ENCODE data around the gene PLCXD1.

PLCXD1 gene

GRCh38 chrX:307261-308111 lies 26.3 kb downstream of the PLCXD1 start:
- TF ChIP-seq CTCF (conservative IDR thresholded peaks at IDR 0.05; ENCODE audit: low read depth, low read length), result no peak
- no peak overlapping the region for H3K4me3 ChIP-seq (ENCODE audit: low read length)
- DNase-seq (ENCODE audit: low read depth), result no peak

GRCh38 chrX:308821-309520 lies 27.8 kb downstream of the PLCXD1 start:
- H3K4me3 ChIP-seq (ENCODE audit: low read length), result no peak overlapping the region
- no peak for TF ChIP-seq CTCF (conservative IDR thresholded peaks at IDR 0.05; ENCODE audit: low read depth, low read length)
- DNase-seq (ENCODE audit: low read depth), result no peak

- DNase-seq (ENCODE audit: low read depth), result no peak
- TF ChIP-seq CTCF (conservative IDR thresholded peaks at IDR 0.05; ENCODE audit: low read depth, low read length), result no peak
These were observed 29.5 kb downstream of the PLCXD1 start for GRCh38 chrX:310621-311155.

GRCh38 chrX:311156-312129 lies 30.3 kb downstream of the PLCXD1 start:
- TF ChIP-seq CTCF (conservative IDR thresholded peaks at IDR 0.05; ENCODE audit: low read depth, low read length), result no peak
- no peak for DNase-seq (ENCODE audit: low read depth)
- no peak overlapping the region for H3K4me3 ChIP-seq (ENCODE audit: low read length)

More at GRCh38 chrX:310621-311155, 29.5 kb downstream of the PLCXD1 start:
- no peak overlapping the region for H3K4me3 ChIP-seq (ENCODE audit: low read length)

GRCh38 chrX:312621-313331 lies 31.6 kb downstream of the PLCXD1 start:
- no peak for DNase-seq (ENCODE audit: low read depth)
- H3K4me3 ChIP-seq (ENCODE audit: low read length), result no peak overlapping the region
- TF ChIP-seq CTCF (conservative IDR thresholded peaks at IDR 0.05; ENCODE audit: low read depth, low read length), result no peak

GRCh38 chrX:313546-313945 lies 32.4 kb downstream of the PLCXD1 start:
- TF ChIP-seq CTCF (conservative IDR thresholded peaks at IDR 0.05; ENCODE audit: low read depth, low read length), result no peak
- no peak overlapping the region for H3K4me3 ChIP-seq (ENCODE audit: low read length)
- DNase-seq (ENCODE audit: low read depth), result no peak

All from retinal pigment epithelial cell (primary cell).